ENCODE measurements around the gene NLRP1. TPM values are rescaled to one million over a fixed set of nuclear protein-coding genes. Genes with fewer than 3 reads are reported as not detected.

NLRP1 gene
- total and polyA plus RNA-seq, 9 of the 15 experiments (the other 6 are each of a cell fraction or from before 2014, with no cell fraction given), result 4.0 to 69.4 (median 27.7) TPM

DNA sequence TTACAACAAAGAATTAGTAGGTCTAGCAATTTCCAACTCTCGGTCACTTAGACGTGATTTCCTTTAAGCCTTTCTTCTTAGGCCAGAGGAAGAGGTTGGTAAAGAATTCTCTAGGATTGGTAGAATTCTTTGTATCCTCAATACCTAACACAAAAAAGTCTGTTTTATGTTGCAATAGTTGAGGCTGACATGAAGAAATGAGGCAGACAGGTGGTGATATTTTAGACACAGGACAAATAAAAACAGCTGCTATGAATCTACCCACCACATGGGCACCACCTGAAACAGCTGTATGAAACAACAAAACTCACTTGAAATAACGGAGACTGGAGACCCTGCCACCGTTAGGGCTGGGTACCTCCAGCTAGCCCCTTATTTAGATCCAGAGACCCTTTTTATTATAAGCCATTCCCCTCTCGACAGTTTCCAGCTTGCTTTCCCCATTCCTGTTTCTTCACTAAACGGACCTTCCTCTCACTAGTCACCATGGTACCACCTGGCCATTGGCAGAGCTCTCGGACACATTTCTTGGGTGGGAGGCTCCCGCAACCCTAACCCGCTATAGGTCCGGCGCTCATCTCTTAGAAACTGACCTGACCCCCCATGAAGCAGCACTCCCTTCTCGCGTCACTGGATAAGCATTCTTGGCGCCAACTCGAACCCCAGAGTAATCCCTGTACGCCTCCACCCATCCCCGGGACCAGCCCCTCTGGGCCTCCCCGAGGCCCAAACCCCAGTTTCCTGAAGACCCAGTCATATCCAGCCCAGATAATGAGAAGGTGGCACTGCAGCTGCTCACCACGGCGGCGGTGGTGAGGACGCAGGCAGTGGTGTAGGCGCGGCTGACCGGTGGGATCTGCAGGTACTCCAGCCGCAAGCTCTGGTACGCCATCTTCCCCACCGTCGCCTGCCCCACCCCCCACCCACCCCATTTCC, 98.8 kb downstream of the NLRP1 start, which contains the start of gene DERL2 (continued):
- TF ChIP-seq MEF2A (IDR thresholded peaks at IDR 0.05; ENCODE audit: control insufficient read depth, low read depth, low read length) (no peak), FOXK1 (CRISPR knock-in tag; IDR thresholded peaks at IDR 0.05; ENCODE audit: borderline replicate concordance) (no peak), ZNF184 (CRISPR knock-in tag; IDR thresholded peaks at IDR 0.05) (no peak)

DNA sequence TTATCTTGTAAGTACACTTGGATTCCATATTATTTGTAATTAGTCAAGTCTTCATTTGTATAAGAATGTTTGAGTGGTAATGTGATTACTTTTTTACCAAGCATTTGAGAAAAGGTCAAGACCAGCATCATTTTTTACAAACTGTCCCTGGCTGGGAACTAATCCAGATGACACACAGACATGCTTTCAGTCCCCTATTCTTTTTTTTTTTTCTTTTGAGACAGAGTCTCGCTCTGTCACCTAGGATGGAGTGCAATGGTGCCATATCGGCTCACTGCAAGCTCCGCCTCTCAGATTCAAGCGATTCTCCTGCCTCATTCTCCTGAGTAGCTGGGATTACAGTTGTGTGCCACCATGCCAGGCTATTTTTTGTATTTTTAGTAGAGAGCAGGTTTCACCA, 102.9 kb downstream of the NLRP1 start:
- H3K4me1 ChIP-seq (replicated peaks in 1 of 2; ENCODE audit: control insufficient read depth in 2 of 2, insufficient read depth in 2 of 2, low read length in 2 of 2), result peaks cover 1 to 8% of the 10 kb centered on the region in 2 experiments; a peak in 2 of 5 replicates
- H4K20me1 ChIP-seq (replicated peaks; ENCODE audit: control insufficient read depth, insufficient read depth, low read length), result no peaks in the 10 kb centered on the region; the same call in 1 of the 2 replicates
- no peak for DNase-seq (ENCODE audit: extremely low read depth in 1 of 4, low spot score in 3 of 4)
- H3K9me3 ChIP-seq (replicated peaks; ENCODE audit: control insufficient read depth, insufficient read depth, low read depth, low read length), result no peaks in the 10 kb centered on the region
- POLR2A ChIA-PET, result no interaction called here
- ATAC-seq, result no peak
- H2AFZ ChIP-seq (ENCODE audit: low read depth, low read length), result no peak overlapping the region
- CTCF ChIA-PET (ENCODE audit: low intra/inter-chr PET ratio), result no interaction called here
- no peak overlapping the region for H3K27ac ChIP-seq (ENCODE audit: extremely low read depth, low read depth, low read length)
- H3K27me3 ChIP-seq (ENCODE audit: control insufficient read depth in 2 of 2, insufficient read depth in 2 of 2, low read length in 2 of 2), result no peaks in the 10 kb centered on the region
- H3K4me3 ChIP-seq, result no peak overlapping the region
- no peak for FAIRE-seq
- H3K4me2 ChIP-seq (ENCODE audit: insufficient read depth, low read length), result no peak overlapping the region
- H3K79me2 ChIP-seq (ENCODE audit: control insufficient read depth, insufficient read depth, low read length), result peaks cover 23% of the 10 kb centered on the region
- 100% methylated on average over 2 of the region's 4 CpGs for WGBS (ENCODE audit: insufficient coverage, low coverage, missing lambda C conversion rate)
- peaks cover 80% of the 10 kb centered on the region for H3K36me3 ChIP-seq (ENCODE audit: control insufficient read depth, insufficient read depth, low read length)
- intact Hi-C loops (cut with micrococcal nuclease) (no loop called here), in situ Hi-C loops (cut with MboI) (no loop called here)
- no peak overlapping the region for H3K9ac ChIP-seq (ENCODE audit: insufficient read depth in 1 of 2, low read depth in 2 of 2, low read length in 2 of 2)
- H3K9me1 ChIP-seq (ENCODE audit: control insufficient read depth, insufficient read depth, low read length), result no peaks in the 10 kb centered on the region
- no TSS peak for BruUV-seq (replicated peaks)
- TF ChIP-seq CBFB (CRISPR knock-in tag; IDR thresholded peaks at IDR 0.05) (no peak), OTX1 (CRISPR knock-in tag; IDR thresholded peaks at IDR 0.05) (no peak), NCOA4 (IDR thresholded peaks at IDR 0.05; ENCODE audit: partially characterized antibody) (no peak), NFRKB (IDR thresholded peaks at IDR 0.05; ENCODE audit: low read depth) (no peak), PCBP2 (IDR thresholded peaks at IDR 0.05; ENCODE audit: low read depth, low read length, poor library complexity, severe bottlenecking) (no peak), MAFK (IDR thresholded peaks at IDR 0.05; ENCODE audit: low read length) (no peak), HDAC3 (IDR thresholded peaks at IDR 0.05; ENCODE audit: borderline replicate concordance, partially characterized antibody) (no peak), HIVEP1 (CRISPR knock-in tag; IDR thresholded peaks at IDR 0.05) (no peak), RBBP5 (IDR thresholded peaks at IDR 0.05; ENCODE audit: borderline replicate concordance, insufficient read depth, low read length, poor library complexity, severe bottlenecking) (no peak)
- TF ChIP-seq, protein P1, sequence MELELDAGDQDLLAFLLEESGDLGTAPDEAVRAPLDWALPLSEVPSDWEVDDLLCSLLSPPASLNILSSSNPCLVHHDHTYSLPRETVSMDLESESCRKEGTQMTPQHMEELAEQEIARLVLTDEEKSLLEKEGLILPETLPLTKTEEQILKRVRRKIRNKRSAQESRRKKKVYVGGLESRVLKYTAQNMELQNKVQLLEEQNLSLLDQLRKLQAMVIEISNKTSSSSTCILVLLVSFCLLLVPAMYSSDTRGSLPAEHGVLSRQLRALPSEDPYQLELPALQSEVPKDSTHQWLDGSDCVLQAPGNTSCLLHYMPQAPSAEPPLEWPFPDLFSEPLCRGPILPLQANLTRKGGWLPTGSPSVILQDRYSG (tag; conservative IDR thresholded peaks at IDR 0.05; ENCODE audit: low read depth), result no peak
- TF ChIP-seq, protein P2, sequence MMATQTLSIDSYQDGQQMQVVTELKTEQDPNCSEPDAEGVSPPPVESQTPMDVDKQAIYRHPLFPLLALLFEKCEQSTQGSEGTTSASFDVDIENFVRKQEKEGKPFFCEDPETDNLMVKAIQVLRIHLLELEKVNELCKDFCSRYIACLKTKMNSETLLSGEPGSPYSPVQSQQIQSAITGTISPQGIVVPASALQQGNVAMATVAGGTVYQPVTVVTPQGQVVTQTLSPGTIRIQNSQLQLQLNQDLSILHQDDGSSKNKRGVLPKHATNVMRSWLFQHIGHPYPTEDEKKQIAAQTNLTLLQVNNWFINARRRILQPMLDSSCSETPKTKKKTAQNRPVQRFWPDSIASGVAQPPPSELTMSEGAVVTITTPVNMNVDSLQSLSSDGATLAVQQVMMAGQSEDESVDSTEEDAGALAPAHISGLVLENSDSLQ (IDR thresholded peaks at IDR 0.05), result no peak
- TF ChIP-seq, protein P3, sequence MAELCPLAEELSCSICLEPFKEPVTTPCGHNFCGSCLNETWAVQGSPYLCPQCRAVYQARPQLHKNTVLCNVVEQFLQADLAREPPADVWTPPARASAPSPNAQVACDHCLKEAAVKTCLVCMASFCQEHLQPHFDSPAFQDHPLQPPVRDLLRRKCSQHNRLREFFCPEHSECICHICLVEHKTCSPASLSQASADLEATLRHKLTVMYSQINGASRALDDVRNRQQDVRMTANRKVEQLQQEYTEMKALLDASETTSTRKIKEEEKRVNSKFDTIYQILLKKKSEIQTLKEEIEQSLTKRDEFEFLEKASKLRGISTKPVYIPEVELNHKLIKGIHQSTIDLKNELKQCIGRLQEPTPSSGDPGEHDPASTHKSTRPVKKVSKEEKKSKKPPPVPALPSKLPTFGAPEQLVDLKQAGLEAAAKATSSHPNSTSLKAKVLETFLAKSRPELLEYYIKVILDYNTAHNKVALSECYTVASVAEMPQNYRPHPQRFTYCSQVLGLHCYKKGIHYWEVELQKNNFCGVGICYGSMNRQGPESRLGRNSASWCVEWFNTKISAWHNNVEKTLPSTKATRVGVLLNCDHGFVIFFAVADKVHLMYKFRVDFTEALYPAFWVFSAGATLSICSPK (IDR thresholded peaks at IDR 0.05; ENCODE audit: borderline replicate concordance), result no peak

Measured in K562 (cell line).